A549 (cell line): ENCODE measurements around the gene CTBP1.

Experiments
- BHLHE40 ChIP-seq: IDR thresholded peaks from 2 replicates; pipeline ENCODE4 v1.6.1; 2012; ENCODE audit warnings: low read depth, low read length, inconsistent platforms
- POLR2A ChIP-seq: IDR thresholded peaks from 2 replicates; pipeline ENCODE4 v1.6.1; 2012; ENCODE audit warnings: mild to moderate bottlenecking, low read length
- RAD21 ChIP-seq, 2 experiments: fragments of >200 bp in 1 of 2; sonication (Bioruptor Twin) in 1 of 2; formaldehyde crosslinking in 1 of 2; IDR thresholded peaks in 1 of 2; conservative IDR thresholded peaks in 1 of 2; 2 replicates in 1 of 2; 3 replicates in 1 of 2; pipeline ENCODE4 v1.6.1; 2012 to 2018; ENCODE audit warnings: inconsistent platforms in 1 of 2
- ZFP36 ChIP-seq: fragments of 450-650 bp; IDR thresholded peaks from 2 replicates; pipeline ENCODE4 v1.6.1; 2014; ENCODE audit warnings: borderline replicate concordance; ENCODE audit not compliant: partially characterized antibody
- ZSCAN20 ChIP-seq: fragments of 250-450 bp; sonication (Bioruptor Pico); IDR thresholded peaks from 2 replicates; pipeline ENCODE4 v1.8.0; 2022; ENCODE audit warnings: mild to moderate bottlenecking, moderate library complexity
- TF ChIP-seq, protein P1 (sequence below): fragments of >200 bp; sonication (Bioruptor Twin); formaldehyde crosslinking; IDR thresholded peaks from 3 replicates; pipeline ENCODE4 v1.5.1; 2016
- TF ChIP-seq, protein P2 (sequence below): fragments of 450-650 bp; IDR thresholded peaks from 2 replicates; pipeline ENCODE4 v1.6.1; 2014; ENCODE audit warnings: antibody characterized with exemption

GRCh38 chr4:1210241-1210841 lies 38.6 kb downstream of the CTBP1 start:
- TF ChIP-seq, protein P1, sequence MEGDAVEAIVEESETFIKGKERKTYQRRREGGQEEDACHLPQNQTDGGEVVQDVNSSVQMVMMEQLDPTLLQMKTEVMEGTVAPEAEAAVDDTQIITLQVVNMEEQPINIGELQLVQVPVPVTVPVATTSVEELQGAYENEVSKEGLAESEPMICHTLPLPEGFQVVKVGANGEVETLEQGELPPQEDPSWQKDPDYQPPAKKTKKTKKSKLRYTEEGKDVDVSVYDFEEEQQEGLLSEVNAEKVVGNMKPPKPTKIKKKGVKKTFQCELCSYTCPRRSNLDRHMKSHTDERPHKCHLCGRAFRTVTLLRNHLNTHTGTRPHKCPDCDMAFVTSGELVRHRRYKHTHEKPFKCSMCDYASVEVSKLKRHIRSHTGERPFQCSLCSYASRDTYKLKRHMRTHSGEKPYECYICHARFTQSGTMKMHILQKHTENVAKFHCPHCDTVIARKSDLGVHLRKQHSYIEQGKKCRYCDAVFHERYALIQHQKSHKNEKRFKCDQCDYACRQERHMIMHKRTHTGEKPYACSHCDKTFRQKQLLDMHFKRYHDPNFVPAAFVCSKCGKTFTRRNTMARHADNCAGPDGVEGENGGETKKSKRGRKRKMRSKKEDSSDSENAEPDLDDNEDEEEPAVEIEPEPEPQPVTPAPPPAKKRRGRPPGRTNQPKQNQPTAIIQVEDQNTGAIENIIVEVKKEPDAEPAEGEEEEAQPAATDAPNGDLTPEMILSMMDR, result no peak
- no peak for TF ChIP-seq ZFP36
- TF ChIP-seq, protein P2, sequence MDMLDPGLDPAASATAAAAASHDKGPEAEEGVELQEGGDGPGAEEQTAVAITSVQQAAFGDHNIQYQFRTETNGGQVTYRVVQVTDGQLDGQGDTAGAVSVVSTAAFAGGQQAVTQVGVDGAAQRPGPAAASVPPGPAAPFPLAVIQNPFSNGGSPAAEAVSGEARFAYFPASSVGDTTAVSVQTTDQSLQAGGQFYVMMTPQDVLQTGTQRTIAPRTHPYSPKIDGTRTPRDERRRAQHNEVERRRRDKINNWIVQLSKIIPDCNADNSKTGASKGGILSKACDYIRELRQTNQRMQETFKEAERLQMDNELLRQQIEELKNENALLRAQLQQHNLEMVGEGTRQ, result no peak
- TF ChIP-seq RAD21 (conservative IDR thresholded peaks at IDR 0.05 in 1 of 2, IDR thresholded peaks at IDR 0.05 in 1 of 2), result no peak
- no peak for TF ChIP-seq BHLHE40
- TF ChIP-seq POLR2A, result no peak
- TF ChIP-seq ZSCAN20 (CRISPR knock-in tag), result no peak
